HTERT RPE-1 (cell line): ENCODE data around the gene SDR42E2.
"Not testable (repeated sequence)": the region's sequence is repeated elsewhere in the genome, so short reads cannot be mapped to it uniquely, and the experiment has no call there.

Experiments used
- in situ Hi-C: fragments of 300-500 bp; cut with MboI; formaldehyde crosslinking; loops from 4 replicates; pipeline ENCODE4 v1.14.3; 2020; ENCODE audit warnings: low sequenced_read_pairs

The SDR42E2 gene

GRCh38 chr16:22210285-22210684 lies 48.0 kb downstream of the SDR42E2 start:
- in situ Hi-C loops = no loop called here

DNA sequence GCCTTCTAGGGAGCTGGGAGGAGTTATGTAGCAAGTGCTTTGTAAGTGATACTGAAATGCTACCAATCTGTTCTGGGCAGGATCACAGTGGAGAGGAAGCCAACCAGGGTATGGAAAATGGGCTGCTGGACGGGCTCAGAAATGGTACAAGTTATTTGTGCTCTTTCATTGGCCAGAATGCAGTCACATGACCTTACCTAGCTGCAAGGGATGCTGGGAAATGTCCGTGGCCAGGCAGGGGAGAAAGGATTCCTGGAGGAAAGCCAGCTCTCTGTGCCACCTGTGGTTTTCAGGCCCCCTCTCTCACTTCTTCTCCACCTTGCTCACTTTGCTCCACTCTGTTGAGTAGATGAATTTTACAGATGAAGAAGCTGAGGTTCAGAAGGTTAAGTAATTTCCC lies 48.5 kb downstream of the SDR42E2 start:
- in situ Hi-C loops = no loop called here

GRCh38 chr16:22213236-22213635 lies 50.9 kb downstream of the SDR42E2 start:
- in situ Hi-C loops = no loop called here

- in situ Hi-C loops = no loop called here
Observed at GRCh38 chr16:22213801-22214200, 51.5 kb downstream of the SDR42E2 start.

GRCh38 chr16:22214402-22214801 lies 52.1 kb downstream of the SDR42E2 start:
- in situ Hi-C loops = no loop called here

GRCh38 chr16:22214889-22215288 lies 52.6 kb downstream of the SDR42E2 start:
- in situ Hi-C loops = no loop called here

DNA sequence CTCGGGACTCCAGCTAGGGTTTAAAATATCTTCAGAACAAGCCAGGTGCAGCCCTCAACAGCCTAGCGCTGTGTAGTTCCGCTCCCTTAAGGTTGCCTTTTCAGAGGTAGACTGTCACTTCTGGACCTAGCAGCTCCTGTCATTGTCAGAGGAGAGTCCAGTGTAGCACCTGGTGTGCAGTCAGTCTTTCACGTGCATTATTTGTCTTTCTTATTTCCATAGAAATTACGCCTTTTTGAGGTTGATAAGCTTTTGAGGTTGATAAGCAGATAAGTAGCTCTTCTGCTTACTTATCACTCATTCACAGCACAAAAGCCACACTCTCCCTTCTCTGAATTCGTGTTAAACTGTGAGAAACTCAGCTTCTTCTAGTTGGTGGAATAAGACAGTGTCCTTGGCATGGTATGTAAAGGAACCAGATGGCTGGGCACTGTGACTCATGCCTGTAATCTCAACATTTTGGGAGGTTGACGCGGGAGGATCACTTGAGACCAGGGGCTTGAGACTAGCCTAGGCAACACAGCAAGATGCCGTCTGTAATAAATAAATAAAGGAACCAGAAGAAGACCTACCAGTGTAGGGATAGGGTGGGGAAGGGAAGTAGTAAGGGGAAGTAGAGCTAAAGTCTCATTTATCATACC lies 54.0 kb downstream of the SDR42E2 start:
- in situ Hi-C loops = no loop called here

DNA sequence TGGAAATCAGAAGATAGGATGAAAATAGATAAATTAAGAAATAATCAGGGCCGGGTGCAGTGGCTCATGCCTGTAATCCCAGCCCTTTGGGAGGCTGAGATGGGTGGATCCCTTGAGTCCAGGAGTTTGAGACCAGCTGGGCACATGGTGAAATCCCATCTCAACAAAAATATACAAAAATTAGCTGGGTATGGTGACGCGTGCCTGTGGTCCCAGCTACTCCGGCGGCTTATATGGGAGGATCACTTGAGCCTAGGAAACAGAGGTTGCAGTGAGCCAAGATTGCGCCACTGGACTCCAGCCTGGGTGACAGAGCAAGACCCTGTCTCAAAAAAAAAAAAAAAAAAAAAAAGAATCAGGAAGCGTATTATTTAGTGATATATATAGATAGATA lies 54.5 kb downstream of the SDR42E2 start:
- in situ Hi-C loops = not testable (repeated sequence)

GRCh38 chr16:22217890-22218730 lies 55.8 kb downstream of the SDR42E2 start:
- in situ Hi-C loops = no loop called here

GRCh38 chr16:22219389-22220068 lies 57.2 kb downstream of the SDR42E2 start:
- in situ Hi-C loops = no loop called here

DNA sequence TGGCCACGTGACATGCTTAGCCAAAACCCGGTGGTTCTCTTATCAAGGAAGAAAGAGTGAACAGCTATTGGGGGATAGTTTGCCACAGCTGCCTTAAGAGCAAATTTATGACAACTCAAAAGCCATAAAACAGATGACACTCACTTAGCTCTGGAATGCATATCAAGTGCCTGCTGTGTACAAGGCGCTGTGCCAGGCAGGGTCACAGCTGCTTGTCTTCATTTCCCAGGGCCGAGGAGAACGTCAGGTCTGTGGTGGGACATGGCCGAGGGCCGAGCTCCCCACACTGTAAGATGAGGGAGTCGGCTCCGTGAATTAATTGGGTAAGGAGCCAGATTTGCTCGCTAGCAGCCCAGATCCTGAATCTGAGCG lies 57.7 kb downstream of the SDR42E2 start:
- in situ Hi-C loops = no loop called here

DNA sequence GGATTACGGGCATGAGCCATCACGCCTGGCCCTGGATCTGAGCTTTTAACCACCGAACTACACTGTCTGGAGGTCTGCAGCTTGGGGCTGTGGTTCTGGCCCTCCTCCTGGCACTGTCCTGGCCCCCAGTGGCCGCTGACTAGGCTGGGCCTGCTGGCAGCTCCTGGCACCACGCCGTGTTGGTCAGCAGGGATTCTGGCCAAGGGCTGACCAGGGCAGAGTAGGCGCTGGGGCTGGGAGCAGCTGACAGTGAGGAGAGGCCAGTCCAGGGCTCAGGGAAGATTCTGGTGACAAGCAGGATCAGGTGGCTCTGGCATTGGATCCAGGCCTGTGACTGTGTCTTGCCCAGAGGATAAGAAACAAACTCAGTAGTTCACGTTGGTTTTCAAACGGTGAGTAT lies 58.4 kb downstream of the SDR42E2 start:
- in situ Hi-C loops = no loop called here

GRCh38 chr16:22222006-22222405 lies 59.7 kb downstream of the SDR42E2 start:
- in situ Hi-C loops = no loop called here

- in situ Hi-C loops = no loop called here
Observed at GRCh38 chr16:22222998-22223397, 60.7 kb downstream of the SDR42E2 start.

DNA sequence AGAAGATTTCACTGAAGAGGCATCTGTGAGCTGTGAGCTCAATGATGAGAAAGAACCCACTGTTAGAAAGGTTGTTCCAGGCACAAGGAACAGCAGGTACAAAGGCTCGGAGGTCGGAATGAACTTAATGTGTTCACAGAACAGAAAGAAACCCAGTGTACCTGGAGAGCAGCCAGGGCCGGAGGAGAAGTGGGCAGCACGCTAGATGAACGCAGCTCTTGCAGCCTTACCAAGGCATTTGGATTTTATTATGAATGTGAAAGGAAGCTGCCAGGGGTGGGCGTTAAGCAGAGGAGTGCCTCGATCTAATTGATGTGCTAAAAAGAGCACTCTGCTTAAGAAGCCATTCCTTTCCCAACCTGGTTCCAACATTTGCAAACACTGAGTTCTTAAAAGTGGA lies 62.8 kb downstream of the SDR42E2 start:
- in situ Hi-C loops = no loop called here

GRCh38 chr16:22229889-22230288 lies 67.6 kb downstream of the SDR42E2 start:
- in situ Hi-C loops = no loop called here

DNA sequence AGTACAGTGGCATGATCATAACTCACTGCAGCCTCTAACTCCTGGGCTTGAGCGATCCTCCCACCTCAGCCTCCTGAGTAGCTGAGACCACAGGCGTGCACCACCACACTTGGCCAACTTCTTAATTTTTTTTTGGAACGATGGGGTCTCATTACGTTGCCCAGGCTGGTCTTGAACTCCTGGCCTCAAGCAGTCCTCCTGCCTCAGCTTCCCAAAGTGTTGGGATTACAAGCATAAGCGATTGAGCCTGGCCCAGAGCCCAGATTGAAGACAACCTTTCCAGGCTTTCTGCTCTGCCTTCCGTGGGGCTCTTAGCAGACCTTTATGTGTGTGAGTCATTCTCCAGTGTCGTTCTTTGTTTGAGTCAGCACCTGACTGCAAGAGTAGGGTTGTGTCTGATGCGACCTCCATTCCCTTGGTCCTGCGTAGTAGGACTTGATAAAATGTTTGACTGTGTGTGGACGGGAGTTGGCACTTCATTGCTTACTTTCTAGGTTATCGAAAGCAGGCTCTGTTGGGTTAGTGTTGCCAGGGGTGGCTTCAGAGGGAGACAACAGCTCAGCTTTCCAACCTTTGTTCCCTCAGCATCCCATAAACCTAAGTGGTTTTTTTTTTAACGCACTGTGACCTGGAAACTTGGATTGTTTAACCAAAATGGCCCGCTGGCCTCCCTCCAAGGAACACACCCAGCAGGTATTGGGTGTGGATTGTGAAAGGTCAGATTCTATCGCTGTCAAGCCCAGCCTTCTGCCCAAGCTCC lies 70.2 kb downstream of the SDR42E2 start:
- in situ Hi-C loops = no loop called here

- in situ Hi-C loops = no loop called here
Observed at GRCh38 chr16:22233037-22233372, 70.7 kb downstream of the SDR42E2 start.

DNA sequence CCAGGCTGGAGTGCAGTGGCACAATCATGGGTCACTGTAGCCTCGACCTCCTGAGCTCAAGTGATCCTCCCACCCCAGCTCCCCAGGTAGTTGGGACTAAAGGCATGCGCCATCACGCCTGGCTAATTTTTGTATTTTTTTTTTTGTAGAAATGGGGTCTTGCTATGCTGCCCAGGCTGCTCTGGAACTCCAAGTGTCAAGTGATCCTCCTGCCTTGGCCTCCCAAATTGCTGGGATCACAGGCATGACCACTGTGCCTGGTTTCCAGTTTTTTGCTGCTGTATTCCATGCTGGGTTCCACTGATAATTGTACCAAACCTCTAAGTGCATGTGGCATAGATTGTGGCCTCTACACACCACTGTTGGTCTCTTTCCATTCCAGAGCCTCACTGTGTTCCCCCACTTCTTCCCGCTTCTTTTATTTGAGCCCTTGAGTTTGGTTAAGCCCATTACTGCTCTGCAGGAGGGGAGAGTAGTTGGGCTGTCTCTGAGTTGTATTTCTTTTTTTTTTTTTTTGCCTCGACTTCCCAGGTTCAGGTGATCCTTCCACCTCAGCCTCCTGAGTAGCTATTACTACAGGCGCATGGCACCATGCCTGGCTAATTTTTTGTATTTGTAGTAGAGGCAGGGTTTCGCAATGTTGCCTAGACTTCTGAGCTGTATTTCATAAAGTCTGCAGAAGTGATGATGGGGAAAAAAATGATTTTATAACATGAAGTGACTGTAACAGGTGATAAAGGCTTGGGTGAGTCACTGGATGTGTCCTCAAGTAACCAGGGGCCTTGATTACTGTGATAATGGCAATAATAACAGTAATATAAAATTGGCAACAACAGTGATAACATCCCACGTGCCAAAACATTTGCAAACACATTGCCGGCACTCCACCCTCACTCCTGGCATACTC lies 73.8 kb downstream of the SDR42E2 start:
- in situ Hi-C loops = no loop called here

GRCh38 chr16:22239131-22239805 lies 77.0 kb downstream of the SDR42E2 start:
- in situ Hi-C loops = no loop called here
